AML-193 (cell line): ENCODE data around the gene CHD1.

Source experiments
- DNase-seq, 2 experiments: peaks; one replicate each; lab custom pipeline; 2025; lab: John Stamatoyannopoulos, UW

The CHD1 gene

DNA sequence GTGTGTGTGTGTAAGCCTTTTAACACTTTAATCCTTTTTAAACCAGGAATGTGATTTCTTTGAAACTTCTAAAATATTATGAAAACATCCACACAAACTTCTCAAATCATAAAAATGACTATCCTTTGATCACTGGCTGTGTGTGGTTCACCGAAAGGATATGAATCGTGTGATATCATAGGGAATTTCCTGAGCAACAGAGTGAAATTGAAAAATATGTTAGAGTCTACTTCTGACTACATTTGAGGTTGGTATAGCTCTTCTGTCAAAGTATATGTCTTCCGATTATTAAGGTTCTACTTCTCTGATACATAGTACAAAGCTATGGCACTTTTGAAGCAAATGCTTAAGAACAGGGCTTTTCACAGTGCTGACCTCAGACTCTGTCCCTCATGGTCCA lies 115.1 kb downstream of the CHD1 start:
- DNase-seq, result no peak

- DNase-seq, result no peak
These were observed 118.6 kb downstream of the CHD1 start for GRCh38 chr5:98810206-98810605.

- DNase-seq, result no peak
These were observed 121.0 kb downstream of the CHD1 start for GRCh38 chr5:98807806-98808205.

DNA sequence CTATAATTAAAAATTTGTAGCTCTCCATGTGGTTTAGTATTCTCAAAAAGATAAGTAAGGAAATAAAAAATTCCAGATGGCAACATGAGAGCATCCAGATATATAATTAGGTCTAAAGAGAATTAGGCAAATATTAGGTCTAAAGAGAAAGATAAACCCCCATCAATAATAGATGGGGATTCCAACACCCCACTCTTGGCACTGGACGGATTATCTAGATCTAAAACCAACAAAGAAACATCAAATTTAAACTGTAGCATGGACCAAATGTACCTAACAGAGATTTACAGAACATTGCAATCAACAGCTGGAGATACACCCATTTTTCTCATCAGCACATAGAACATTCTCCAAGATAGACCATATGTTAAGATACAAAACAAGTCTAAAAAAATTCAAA lies 123.7 kb downstream of the CHD1 start:
- no peak for DNase-seq

DNA sequence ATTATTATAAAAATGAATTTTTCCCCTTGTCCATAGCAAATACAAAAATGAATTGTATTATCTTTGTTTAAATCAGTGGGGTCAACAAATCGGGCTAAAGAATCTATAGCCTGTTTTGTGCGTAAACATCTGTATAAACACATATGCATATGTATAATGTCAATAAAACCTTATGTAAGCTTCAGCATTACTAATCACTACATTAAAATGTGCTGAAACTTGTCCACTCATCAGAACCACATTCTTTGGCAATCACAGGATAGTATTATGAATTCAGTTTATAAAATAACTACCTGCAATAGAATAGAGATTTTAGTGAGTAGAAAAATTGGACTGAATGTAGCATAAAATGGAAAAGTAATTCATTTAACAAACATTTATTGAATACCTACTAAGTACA lies 124.7 kb downstream of the CHD1 start:
- DNase-seq, result no peak
